Caco-2 (cell line): ENCODE data around the gene FOXO1. TPM values are rescaled to one million over a fixed set of nuclear protein-coding genes. Genes with fewer than 3 reads are reported as not detected.
"Not testable (repeated sequence)": the region's sequence is repeated elsewhere in the genome, so short reads cannot be mapped to it uniquely, and the experiment has no call there.

ENCODE experiments used
- Bru-seq: library from RNA; stranded (reverse); fragments of 400-500 nt; gene quantifications from one replicate; lab custom pipeline; 2021; lab: Mats Ljungman, UMichigan
- BruChase-seq, 2 experiments: library from RNA; stranded (reverse); fragments of 400-500 nt; gene quantifications; one replicate each; lab custom pipeline; 2021; lab: Mats Ljungman, UMichigan
- BruUV-seq: library from RNA; stranded (reverse); fragments of 400-500 nt; replicated peaks from 2 replicates; lab custom pipeline; 2021; lab: Mats Ljungman, UMichigan
- CTCF ChIA-PET: fragments of 300-600 bp; sonication (Branson Sonifier 250); formaldehyde crosslinking; loops from one replicate; lab custom pipeline; 2022; ENCODE audit warnings: antibody characterized with exemption; lab: Charles Lee
- POLR2A ChIA-PET: fragments of 300-600 bp; sonication (Branson Sonifier 250); formaldehyde crosslinking; loops from one replicate; lab custom pipeline; 2022; ENCODE audit warnings: antibody characterized with exemption; lab: Charles Lee
- DNase-seq, 2 experiments: peaks; one replicate each; pipeline versions ENCODE4 v3.0.0 to v3.0.0-alpha.2; 2020 to 2022
- H3K27me3 ChIP-seq: replicated peaks from 2 replicates; pipeline ENCODE4 v1.6.0; 2011; ENCODE audit warnings: low read length; ENCODE audit not compliant: control insufficient read depth, insufficient read depth
- H3K36me3 ChIP-seq: 2 replicates; pipeline ENCODE4 v1.5.1; 2011; ENCODE audit warnings: low read length; ENCODE audit not compliant: control insufficient read depth, insufficient read depth
- H3K4me1 ChIP-seq: fragments of 250-450 bp; sonication (Bioruptor Pico); 2 replicates; pipeline ENCODE4 v1.5.1; 2020; ENCODE audit warnings: mild to moderate bottlenecking
- H3K4me3 ChIP-seq: 2 replicates; pipeline ENCODE4 v1.5.1; 2011; ENCODE audit warnings: low read depth, mild to moderate bottlenecking, control low read depth, low read length
- H3K9me3 ChIP-seq: fragments of 250-450 bp; sonication (Bioruptor Pico); 2 replicates; pipeline ENCODE4 v1.5.1; 2020; ENCODE audit warnings: mild to moderate bottlenecking, moderate library complexity
- H3K27ac Mint-ChIP-seq: one replicate; pipeline ENCODE4 v1.8.0; 2022; ENCODE audit warnings: mixed read lengths; ENCODE audit not compliant: unreplicated experiment
- H3K27me3 Mint-ChIP-seq: one replicate; pipeline ENCODE4 v1.8.0; 2022; ENCODE audit warnings: mixed read lengths; ENCODE audit not compliant: insufficient read depth, unreplicated experiment
- H3K36me3 Mint-ChIP-seq: one replicate; pipeline ENCODE4 v1.8.0; 2022; ENCODE audit warnings: mild to moderate bottlenecking, mixed read lengths; ENCODE audit not compliant: insufficient read depth, unreplicated experiment
- H3K4me1 Mint-ChIP-seq: one replicate; pipeline ENCODE4 v1.8.0; 2022; ENCODE audit warnings: low read depth, mixed read lengths; ENCODE audit not compliant: unreplicated experiment
- H3K4me3 Mint-ChIP-seq: one replicate; pipeline ENCODE4 v1.8.0; 2022; ENCODE audit warnings: mild to moderate bottlenecking, moderate library complexity, mixed read lengths; ENCODE audit not compliant: unreplicated experiment
- H3K9me3 Mint-ChIP-seq: one replicate; pipeline ENCODE4 v1.8.0; 2022; ENCODE audit warnings: mixed read lengths; ENCODE audit not compliant: unreplicated experiment
- intact Hi-C: fragments of 100-400 bp; cut with micrococcal nuclease; formaldehyde crosslinking; loops from one replicate; pipeline ENCODE4 v1.10.0; 2022; ENCODE audit not compliant: unreplicated experiment
- long read RNA-seq: library from polyadenylated mRNA; stranded (forward); transcript quantifications from one replicate; pipeline ENCODE4 v2.0.0, GENCODE V29; 2022
- total RNA-seq: library from RNA; stranded (reverse); gene quantifications from 2 replicates; pipeline ENCODE4 v1.2.3, GENCODE V29; 2022
- TF ChIP-seq, protein P1 (sequence below), 2 experiments: fragments of 200-600 bp in 1 of 2; IDR thresholded peaks; 1 replicate in 1 of 2; 2 replicates in 1 of 2; pipeline versions ENCODE4 v1.5.1 to v1.8.0; 2011 to 2022; ENCODE audit warnings: antibody characterized with exemption in 1 of 2, control low read depth in 1 of 2, inconsistent platforms in 1 of 2, low read depth in 1 of 2, low read length in 1 of 2, mild to moderate bottlenecking in 1 of 2, moderate library complexity in 1 of 2; ENCODE audit not compliant: insufficient read depth in 1 of 2, severe bottlenecking in 1 of 2, unreplicated experiment in 1 of 2

Gene FOXO1
- 10.4 and 11.4 TPM in 2 replicates for total RNA-seq
- percentile 80 among the genes with signal in this experiment for Bru-seq, nascent RNA
- BruChase-seq, experiment 1, labeled RNA remaining after a 2-hour chase = percentile 82 among the genes with signal in this experiment
- percentile 75 among the genes with signal in this experiment for BruChase-seq, experiment 2, labeled RNA remaining after a 6-hour chase
- long read RNA-seq, full-length matches to known transcripts = 4 of 11 reads
- long read RNA-seq, partial matches to known transcripts = 2 of 11 reads
- long read RNA-seq, other reads (novel, unspliced or antisense) = 5 of 11 reads

DNA sequence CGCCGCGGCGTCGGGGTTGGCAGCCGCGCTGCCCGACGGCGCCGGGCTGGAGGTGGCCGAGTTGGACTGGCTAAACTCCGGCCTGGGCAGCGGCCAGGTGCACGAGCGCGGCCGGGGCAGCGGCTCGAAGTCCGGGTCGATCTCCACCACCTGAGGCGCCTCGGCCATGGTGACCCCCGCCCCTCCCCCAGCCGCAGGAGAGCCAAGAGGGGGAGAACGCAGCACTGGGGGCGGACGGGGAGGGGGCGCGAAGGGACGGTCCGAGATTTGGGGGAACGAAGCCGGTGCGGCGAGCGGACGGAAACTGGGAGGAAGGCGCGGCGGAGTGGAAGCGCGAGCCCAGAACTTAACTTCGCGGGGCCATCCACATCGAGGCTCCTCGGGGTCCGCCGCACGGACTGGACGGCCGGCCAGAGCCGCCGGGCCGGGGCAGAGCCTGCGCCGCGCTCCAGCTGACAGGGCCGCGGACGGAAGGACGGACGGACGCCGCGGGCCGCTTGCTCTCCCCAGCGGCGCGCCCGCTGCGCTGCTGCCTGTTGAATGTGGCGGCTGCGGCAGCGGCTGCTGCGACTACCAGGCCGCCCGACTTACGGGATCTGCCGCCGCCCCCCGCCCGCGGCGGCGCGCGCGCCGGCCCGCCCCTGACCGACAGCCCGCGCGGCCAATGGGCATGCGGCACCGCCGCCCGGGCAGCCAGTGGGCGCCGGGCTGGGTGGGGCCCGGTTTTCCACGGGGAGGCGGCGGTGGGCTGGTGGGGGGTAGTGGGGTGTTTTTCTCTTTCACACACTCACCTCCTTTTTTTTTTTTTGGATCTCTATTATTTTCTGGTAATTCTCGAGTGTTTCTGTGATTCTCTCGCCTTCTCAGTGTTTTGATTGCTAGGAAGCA is at the start of gene FOXO1:
Gene FOXO1 (minus strand): TSS at position 597 of the 888 bp plus-strand sequence. CDS start 429 bp downstream, at position 168.
- H3K27me3 Mint-ChIP-seq = no peaks in the 10 kb centered on the region
- peak within 1 kb of the TSS; percentile 92 for H3K4me3 Mint-ChIP-seq
- no TSS peak for BruUV-seq
- no peaks in the 10 kb centered on the region for H3K9me3 ChIP-seq
- no peaks in the 10 kb centered on the region for H3K27me3 ChIP-seq
- peak; percentile 86 to 97 for DNase-seq
- ChIA-PET POLR2A (interaction anchor here (0.6 to 0.8 kb wide), 2 partner anchors 30 to 110 kb away, joined by 3 to 6 read pairs; no protein-coding TSS in a partner anchor), CTCF (interaction anchor here (0.7 to 1.1 kb wide), 2 partner anchors 130 to 597 kb away, joined by 3 to 5 read pairs; no protein-coding TSS in a partner anchor)
- H3K9me3 Mint-ChIP-seq = no peaks in the 10 kb centered on the region
- H3K4me1 ChIP-seq = peaks cover 7% of the 10 kb centered on the region; the same call in 1 of the 2 replicates
- intact Hi-C loops = loop anchor here (2.0 to 10.0 kb wide), 2 partner anchors 261 to 325 kb away; no protein-coding TSS in a partner anchor
- peak within 1 kb of the TSS; percentile 57 for H3K27ac Mint-ChIP-seq
- H3K36me3 Mint-ChIP-seq = peaks cover 16% of the 10 kb centered on the region
- H3K36me3 ChIP-seq = no peaks in the 10 kb centered on the region
- peaks cover 7% of the 10 kb centered on the region for H3K4me1 Mint-ChIP-seq
- TF ChIP-seq, protein P1, sequence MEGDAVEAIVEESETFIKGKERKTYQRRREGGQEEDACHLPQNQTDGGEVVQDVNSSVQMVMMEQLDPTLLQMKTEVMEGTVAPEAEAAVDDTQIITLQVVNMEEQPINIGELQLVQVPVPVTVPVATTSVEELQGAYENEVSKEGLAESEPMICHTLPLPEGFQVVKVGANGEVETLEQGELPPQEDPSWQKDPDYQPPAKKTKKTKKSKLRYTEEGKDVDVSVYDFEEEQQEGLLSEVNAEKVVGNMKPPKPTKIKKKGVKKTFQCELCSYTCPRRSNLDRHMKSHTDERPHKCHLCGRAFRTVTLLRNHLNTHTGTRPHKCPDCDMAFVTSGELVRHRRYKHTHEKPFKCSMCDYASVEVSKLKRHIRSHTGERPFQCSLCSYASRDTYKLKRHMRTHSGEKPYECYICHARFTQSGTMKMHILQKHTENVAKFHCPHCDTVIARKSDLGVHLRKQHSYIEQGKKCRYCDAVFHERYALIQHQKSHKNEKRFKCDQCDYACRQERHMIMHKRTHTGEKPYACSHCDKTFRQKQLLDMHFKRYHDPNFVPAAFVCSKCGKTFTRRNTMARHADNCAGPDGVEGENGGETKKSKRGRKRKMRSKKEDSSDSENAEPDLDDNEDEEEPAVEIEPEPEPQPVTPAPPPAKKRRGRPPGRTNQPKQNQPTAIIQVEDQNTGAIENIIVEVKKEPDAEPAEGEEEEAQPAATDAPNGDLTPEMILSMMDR (IDR thresholded peaks at IDR 0.05; ENCODE audit: insufficient read depth in 1 of 2, low read depth in 1 of 2, low read length in 1 of 2, severe bottlenecking in 1 of 2, unreplicated experiment in 1 of 2) = no peak
- peak within 1 kb of the TSS; percentile 63 for H3K4me3 ChIP-seq

DNA sequence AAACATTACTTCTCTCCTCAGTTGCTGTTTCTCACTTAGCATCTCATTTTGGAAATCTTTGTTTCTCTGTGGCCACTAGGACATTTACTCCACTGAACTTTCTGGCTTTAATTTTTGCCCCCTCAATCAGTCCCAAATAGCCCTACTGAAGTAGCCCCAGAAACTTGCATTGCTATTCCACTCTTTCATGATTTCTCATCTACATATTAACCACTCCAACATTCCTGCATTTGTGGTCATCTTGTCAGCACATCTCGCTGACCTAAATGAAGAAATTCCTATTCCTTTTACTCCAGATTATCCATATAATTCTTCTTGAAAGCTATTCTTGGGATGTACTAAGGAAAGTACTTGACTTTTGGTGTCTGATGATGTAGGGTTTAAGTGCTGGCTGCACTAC is 48.0 kb upstream of the FOXO1 start:
- H3K9me3 ChIP-seq, intact Hi-C loops, DNase-seq, H3K9me3 Mint-ChIP-seq, H3K4me3 ChIP-seq, H3K36me3 ChIP-seq, H3K27me3 ChIP-seq, POLR2A ChIA-PET, H3K4me3 Mint-ChIP-seq, H3K27me3 Mint-ChIP-seq, CTCF ChIA-PET, H3K36me3 Mint-ChIP-seq, H3K27ac Mint-ChIP-seq, H3K4me1 Mint-ChIP-seq, BruUV-seq, H3K4me1 ChIP-seq: not testable (repeated sequence)

DNA sequence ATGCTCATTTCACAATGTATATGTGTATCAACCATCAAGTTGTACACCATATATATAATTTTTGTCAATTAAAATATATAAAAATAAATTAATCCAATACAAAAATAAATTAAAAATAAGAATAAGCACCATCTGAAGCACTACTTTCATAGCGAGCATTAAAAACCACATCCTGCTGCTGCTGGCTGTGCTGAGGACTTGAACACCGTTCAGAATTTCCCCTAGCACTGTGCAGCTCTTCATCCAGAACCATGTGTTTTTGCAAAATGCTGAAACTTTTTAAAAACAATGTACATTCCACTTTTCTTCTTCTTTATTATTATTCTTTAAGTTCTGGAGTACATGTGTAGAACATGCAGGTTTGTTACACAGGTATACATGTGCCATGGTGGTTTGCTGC is 40.0 kb upstream of the FOXO1 start:
- TF ChIP-seq, protein P1 (IDR thresholded peaks at IDR 0.05; ENCODE audit: insufficient read depth in 1 of 2, low read depth in 1 of 2, low read length in 1 of 2, severe bottlenecking in 1 of 2, unreplicated experiment in 1 of 2) = no peak
- peaks cover 4% of the 10 kb centered on the region; the same call in 1 of the 2 replicates for H3K9me3 ChIP-seq
- no TSS peak for BruUV-seq
- intact Hi-C loops = no loop called here
- Mint-ChIP-seq H3K27ac (no peak overlapping the region), H3K4me3 (no peak overlapping the region), H3K27me3 (no peaks in the 10 kb centered on the region), H3K9me3 (peaks cover 18% of the 10 kb centered on the region), H3K36me3 (no peaks in the 10 kb centered on the region), H3K4me1 (no peaks in the 10 kb centered on the region)
- POLR2A ChIA-PET = no interaction called here
- H3K4me1 ChIP-seq = no peaks in the 10 kb centered on the region
- no peak overlapping the region for H3K4me3 ChIP-seq
- no peaks in the 10 kb centered on the region for H3K36me3 ChIP-seq
- no peak for DNase-seq
- CTCF ChIA-PET = no interaction called here
- H3K27me3 ChIP-seq = no peaks in the 10 kb centered on the region
